ENCODE data around the gene IDH3B. TPM values are rescaled to one million over a fixed set of nuclear protein-coding genes. Genes with fewer than 3 reads are reported as not detected.

The IDH3B gene
- total RNA-seq: 116 and 125 TPM in 2 replicates

DNA sequence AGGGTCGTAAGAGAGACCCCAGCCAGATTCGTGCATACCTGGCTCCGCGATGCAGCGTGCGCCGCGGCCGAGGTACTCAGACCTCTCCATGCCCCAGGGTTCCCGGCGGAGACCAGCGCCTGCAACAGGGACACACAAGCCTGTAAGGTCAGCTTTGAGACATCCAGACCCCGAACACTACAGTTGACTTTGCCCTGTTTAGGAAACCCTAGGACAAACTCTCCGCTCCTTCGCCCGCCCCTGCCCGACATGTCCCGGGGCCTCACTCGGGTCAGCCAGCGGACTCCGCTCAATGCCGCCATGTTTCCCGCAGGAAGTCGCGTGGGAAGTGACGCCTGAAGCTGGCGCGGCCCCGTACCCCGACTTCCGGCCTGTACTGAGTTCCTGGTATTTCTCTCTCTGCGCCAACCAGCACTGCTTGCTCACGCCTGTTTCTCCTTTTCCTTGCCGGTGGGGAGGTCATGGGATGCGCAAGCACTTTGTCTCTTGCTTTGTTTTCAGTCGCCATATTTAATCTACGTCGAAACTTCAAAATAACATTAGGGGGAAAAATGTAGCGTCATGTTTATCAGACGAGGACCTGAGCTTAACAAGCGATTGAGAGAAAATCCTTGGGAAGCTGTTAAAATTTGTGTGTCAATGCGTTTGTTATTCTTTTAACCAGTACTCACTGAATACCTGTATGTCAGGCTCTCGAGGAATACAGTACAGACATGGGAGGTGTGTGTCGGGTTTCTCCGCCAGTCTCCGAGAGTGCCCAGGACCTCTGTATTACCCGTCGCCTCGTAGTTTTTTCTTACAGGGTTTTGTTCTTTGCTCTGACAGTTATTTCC lies at the start of gene IDH3B:
Gene IDH3B (minus strand): TSS at position 330 of the 833 bp plus-strand sequence. CDS start 28 bp downstream, at position 302.
- Mint-ChIP-seq H3K36me3 (ENCODE audit: low read depth) (peaks cover 30% of the 10 kb centered on the region), H3K27me3 (ENCODE audit: insufficient read depth) (peaks cover 6% of the 10 kb centered on the region), H3K4me3 (peak within 1 kb of the TSS; percentile 89), H3K27ac (peak within 1 kb of the TSS; percentile 97), H3K4me1 (ENCODE audit: low read depth) (peaks cover 17% of the 10 kb centered on the region), H3K9me3 (no peaks in the 10 kb centered on the region)
- intact Hi-C loops (cut with micrococcal nuclease): loop anchor here (1.0 kb wide), 1 partner anchor 12 kb away; the partner anchor contains the start of gene NOP56
- DNase-seq (ENCODE audit: low spot score): peak; percentile 91

DNA sequence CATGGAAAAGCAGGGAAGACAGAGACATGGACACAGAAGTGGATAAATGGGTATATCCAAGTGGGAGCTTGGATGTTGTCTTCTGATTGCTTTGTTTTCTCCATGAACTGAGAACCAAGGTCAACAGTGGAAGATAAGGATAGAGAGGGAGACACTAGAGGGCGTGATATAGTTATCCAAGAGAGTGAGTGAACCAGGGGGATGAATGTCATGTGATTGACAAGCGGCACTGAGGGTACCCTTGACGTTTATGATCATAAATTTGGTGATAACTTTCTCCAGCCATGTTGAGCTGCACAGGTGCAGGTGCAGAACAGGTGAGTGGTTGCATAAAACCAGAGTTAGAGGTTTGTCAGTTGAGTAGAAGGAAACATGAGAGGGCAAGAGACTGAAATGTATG lies 49.3 kb upstream of the IDH3B start:
- Mint-ChIP-seq H3K27ac (no peak overlapping the region), H3K4me3 (no peak overlapping the region), H3K36me3 (ENCODE audit: low read depth) (peaks cover 4% of the 10 kb centered on the region), H3K4me1 (ENCODE audit: low read depth) (no peaks in the 10 kb centered on the region), H3K9me3 (no peaks in the 10 kb centered on the region), H3K27me3 (ENCODE audit: insufficient read depth) (peaks cover 4% of the 10 kb centered on the region)
- intact Hi-C loops (cut with micrococcal nuclease): loop anchor here (1.0 to 10.0 kb wide), 2 partner anchors 30 to 142 kb away; no protein-coding TSS in a partner anchor
- DNase-seq (ENCODE audit: low spot score): no peak

DNA sequence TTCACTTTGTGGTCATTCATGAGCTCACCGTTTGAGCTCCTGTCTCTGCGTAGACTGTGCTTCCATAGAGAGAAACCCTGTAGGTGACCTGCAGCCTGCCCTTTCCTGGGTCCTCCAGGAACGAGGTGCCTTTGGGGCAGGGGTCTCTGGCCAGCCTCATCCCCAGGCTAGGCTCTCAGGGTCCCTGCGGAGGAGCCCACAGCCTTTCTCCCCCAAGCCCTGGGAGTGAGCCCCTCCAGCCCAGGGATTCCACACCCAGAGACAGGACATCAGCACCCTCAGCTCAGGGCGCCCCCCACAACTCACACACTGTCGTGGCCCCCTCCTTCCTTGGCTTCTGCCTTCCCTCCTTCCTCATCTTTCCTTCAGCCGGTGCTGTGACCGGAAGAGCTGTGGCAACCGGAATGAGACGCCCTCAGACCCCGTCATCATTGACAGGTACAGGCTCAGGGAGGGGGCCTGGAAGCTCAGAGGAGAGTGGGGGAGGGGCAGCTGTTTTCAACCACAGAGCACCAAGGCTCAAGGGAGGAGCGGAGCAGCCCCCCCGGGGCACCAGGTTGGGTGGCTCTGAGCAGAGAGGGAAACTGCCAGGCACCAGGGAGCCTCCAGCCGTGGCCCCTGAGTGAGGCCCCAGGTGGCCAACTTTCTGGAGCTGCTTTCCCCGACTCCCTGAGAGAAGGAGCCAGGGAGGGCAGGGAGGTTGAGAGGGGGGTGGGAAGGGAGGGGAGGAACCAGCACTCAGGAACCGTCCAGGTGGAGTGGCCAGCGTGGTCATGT lies 45.4 kb upstream of the IDH3B start:
- Mint-ChIP-seq H3K27ac (no peak overlapping the region), H3K4me1 (ENCODE audit: low read depth) (peaks cover 16% of the 10 kb centered on the region), H3K27me3 (ENCODE audit: insufficient read depth) (peaks cover 2% of the 10 kb centered on the region), H3K4me3 (no peak overlapping the region), H3K36me3 (ENCODE audit: low read depth) (no peaks in the 10 kb centered on the region), H3K9me3 (no peaks in the 10 kb centered on the region)
- intact Hi-C loops (cut with micrococcal nuclease): no loop called here
- DNase-seq (ENCODE audit: low spot score): no peak

DNA sequence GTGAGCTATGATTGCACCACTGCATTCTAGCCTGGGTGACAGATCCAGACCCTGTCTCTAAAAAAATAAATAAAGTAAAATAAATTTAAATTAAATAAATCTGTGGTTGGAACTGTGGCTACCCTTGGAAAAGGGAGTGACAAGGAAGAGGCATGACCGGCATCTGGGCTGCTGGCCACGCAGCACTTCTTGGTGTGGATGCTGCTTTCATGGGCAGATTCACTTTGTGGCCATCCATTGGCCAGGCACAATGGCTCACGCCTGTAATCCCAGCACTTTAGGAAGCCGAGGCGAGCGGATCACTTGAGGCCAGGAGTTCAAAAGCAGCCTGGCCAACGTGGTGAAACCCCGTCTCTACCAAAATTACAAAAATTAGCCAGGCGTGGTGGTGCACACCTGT lies 44.6 kb upstream of the IDH3B start:
- no peak overlapping the region for H3K4me3 Mint-ChIP-seq

DNA sequence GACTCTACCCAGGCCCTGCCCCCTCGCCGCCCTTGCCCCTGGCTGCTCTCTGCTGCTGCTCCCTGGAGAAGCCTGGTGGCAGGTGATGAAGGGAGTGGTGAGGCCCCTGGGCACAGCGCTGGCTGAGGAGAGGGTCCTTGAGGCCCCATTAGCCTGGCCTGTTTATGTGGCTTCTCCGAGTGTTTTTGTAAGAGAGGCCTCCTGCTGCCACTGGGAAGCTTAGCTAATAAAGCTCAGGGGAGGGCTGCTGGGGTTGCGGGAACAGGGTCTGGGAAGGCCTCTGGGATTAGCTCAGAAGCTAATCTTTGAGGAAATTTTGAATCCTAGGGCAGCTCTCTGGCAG lies 44.0 kb upstream of the IDH3B start:
- Mint-ChIP-seq H3K36me3 (ENCODE audit: low read depth) (no peaks in the 10 kb centered on the region), H3K4me3 (no peak overlapping the region), H3K27me3 (ENCODE audit: insufficient read depth) (no peaks in the 10 kb centered on the region), H3K9me3 (no peaks in the 10 kb centered on the region), H3K4me1 (ENCODE audit: low read depth) (peaks cover 16% of the 10 kb centered on the region), H3K27ac (no peak overlapping the region)
- no peak for DNase-seq (ENCODE audit: low spot score)
- intact Hi-C loops (cut with micrococcal nuclease): no loop called here

More for the DNA sequence above, 44.6 kb upstream of the IDH3B start:
- intact Hi-C loops (cut with micrococcal nuclease): no loop called here
- H3K9me3 Mint-ChIP-seq: no peaks in the 10 kb centered on the region
- H3K36me3 Mint-ChIP-seq (ENCODE audit: low read depth): no peaks in the 10 kb centered on the region
- no peaks in the 10 kb centered on the region for H3K27me3 Mint-ChIP-seq (ENCODE audit: insufficient read depth)
- peaks cover 16% of the 10 kb centered on the region for H3K4me1 Mint-ChIP-seq (ENCODE audit: low read depth)
- no peak overlapping the region for H3K27ac Mint-ChIP-seq
- no peak for DNase-seq (ENCODE audit: low spot score)

DNA sequence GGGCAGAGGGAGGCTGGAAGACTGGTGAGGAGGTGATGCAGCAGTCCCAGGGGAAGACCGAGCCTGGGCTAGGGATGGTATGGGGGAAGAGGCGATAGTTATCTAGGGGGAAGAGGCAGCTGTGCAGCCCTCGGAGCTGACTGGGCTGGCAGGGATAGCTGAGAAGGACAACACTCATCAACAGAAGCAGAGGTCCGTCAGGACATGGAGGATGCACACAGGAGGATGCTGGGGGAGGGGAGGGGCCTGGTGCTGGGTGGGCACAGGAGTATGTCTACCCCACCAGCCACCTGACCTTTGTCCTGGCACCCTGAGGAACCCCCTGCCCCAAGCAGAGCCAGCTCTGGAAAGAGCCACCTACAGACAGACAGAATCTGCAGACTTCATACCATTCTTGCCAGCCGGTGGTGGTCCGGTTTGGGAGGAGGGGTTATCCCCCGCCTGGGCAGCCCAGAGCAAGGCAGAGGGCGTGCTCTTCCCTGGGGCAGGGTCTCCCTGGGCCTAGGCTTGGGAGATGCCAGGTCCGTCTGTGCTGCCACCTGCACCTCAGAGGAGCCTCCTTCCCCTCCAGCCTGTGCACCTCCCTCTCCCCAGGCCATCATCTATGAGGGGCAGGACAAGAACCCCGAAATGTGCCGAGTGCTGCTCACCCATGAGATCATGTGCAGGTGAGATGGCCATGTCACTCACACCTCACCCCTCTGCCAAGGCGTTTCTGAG lies 43.5 kb upstream of the IDH3B start:
- H3K27me3 Mint-ChIP-seq (ENCODE audit: insufficient read depth): no peaks in the 10 kb centered on the region
- DNase-seq (ENCODE audit: low spot score): no peak

DNA sequence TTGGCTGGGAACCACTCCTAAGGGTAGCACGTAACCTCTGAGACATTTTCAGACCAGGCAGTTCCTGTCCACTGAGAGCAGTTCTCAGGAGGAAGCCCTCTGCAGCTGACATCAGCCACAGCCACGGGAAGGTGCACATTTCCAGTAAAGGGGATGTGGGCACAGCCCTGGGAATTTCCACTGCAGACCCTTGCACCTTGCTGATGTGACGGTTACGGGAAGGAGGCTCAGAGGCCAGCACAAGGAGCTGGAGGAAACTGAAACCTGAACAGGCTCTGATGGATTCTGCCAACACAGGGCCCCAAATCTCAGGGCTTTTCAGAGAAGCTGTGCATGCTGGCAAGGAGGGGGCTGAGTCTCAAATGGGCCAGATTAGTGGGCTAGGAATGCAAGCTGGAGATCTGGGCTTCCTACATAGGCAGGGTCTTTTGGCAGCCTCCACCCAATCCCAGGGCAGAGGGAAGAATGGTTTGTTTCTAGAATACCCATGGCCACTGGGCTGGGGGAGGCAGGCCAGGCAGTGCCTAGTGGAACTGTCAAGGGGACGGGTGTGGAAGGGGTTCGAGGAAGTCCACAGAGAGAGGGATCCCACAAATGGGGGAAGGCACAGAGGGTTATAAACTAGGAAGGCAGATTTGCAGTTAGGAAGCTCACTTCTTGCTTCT lies 42.8 kb upstream of the IDH3B start:
- H3K27me3 Mint-ChIP-seq (ENCODE audit: insufficient read depth): no peaks in the 10 kb centered on the region
- no peaks in the 10 kb centered on the region for H3K36me3 Mint-ChIP-seq (ENCODE audit: low read depth)
- DNase-seq (ENCODE audit: low spot score): no peak
- peaks cover 16% of the 10 kb centered on the region for H3K4me1 Mint-ChIP-seq (ENCODE audit: low read depth)
- H3K4me3 Mint-ChIP-seq: no peak overlapping the region
- intact Hi-C loops (cut with micrococcal nuclease): no loop called here
- peak overlapping the region; percentile 42 for H3K27ac Mint-ChIP-seq
- no peaks in the 10 kb centered on the region for H3K9me3 Mint-ChIP-seq

More for the DNA sequence above, 43.5 kb upstream of the IDH3B start:
- H3K27ac Mint-ChIP-seq: peak overlapping the region; percentile 42
- intact Hi-C loops (cut with micrococcal nuclease): no loop called here
- H3K36me3 Mint-ChIP-seq (ENCODE audit: low read depth): no peaks in the 10 kb centered on the region
- H3K9me3 Mint-ChIP-seq: no peaks in the 10 kb centered on the region
- no peak overlapping the region for H3K4me3 Mint-ChIP-seq
- peaks cover 16% of the 10 kb centered on the region for H3K4me1 Mint-ChIP-seq (ENCODE audit: low read depth)

DNA sequence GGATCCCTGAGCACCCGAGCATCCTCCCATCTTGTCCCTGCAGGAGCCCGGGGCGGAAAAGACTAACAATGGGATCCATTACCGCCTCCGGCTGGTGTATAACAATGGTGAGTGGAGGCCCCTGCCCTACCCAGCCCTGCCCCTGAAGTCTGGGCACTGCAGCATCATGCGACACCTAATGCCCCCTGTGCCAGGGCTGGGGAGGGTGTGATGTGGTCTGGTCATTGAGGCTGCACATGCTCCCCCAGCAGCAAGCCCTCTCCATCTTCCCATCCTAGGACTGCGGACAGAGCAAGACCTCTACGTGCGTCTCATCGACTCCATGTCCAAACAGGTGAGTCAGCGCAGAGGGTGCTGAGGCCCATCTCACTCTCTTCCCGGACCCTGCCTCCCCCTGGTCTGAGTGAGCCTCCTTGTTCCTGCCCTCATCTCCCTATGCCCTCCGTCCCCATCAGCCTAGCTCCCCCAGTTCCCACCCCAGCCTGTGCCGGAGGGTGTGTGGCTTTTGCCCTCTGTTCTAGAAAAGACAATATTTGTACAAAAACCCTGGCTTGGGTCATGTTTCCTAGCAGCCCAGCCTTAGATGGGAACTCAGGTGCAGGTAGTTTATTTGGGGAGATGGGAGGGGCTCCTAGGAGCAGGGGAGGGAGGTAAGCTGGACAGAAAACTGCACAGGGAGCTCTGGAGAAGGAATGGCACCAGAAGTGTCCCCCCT lies 42.1 kb upstream of the IDH3B start:
- Mint-ChIP-seq H3K4me1 (ENCODE audit: low read depth) (peaks cover 16% of the 10 kb centered on the region), H3K27me3 (ENCODE audit: insufficient read depth) (no peaks in the 10 kb centered on the region), H3K27ac (no peak overlapping the region), H3K36me3 (ENCODE audit: low read depth) (no peaks in the 10 kb centered on the region), H3K9me3 (no peaks in the 10 kb centered on the region), H3K4me3 (no peak overlapping the region)
- DNase-seq (ENCODE audit: low spot score): no peak
- intact Hi-C loops (cut with micrococcal nuclease): no loop called here

DNA sequence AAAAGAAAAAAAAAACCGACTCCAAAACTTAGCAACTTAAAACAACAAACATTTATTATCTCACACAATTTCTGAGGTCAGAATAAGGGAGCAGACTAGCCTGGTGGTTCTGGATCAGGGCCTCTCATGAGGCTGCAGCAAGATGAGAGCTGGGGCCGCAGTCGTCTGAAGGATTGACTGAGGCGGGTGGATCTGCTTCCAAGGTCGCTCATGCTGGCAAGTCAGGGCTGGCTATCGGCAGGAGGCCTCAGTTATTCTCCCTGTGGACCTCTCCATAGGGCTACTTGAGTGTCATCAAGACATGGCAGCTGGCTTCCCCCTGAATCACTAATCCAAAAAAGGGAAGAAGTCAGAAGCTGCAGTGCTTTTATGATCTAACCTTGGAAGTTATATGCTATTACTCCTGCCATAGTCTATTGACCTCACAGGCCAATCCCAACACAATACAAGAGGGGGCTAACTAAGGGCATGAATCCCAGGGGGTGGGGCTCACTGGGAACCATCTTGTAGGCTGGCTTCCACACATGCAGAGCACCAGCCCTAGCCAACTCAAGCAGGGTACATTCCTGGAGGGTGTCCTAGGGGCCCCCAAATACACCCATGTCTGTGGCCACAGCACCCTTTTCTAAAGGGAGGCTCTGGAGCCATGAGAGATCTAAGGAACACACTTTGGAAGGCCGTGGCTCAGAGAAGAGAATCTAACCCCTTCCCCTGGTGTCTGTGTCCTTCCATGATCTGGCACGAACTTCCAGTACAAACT lies 39.9 kb upstream of the IDH3B start:
- Mint-ChIP-seq H3K27ac (no peak overlapping the region), H3K4me3 (no peak overlapping the region)
- no peak for DNase-seq (ENCODE audit: low spot score)

DNA sequence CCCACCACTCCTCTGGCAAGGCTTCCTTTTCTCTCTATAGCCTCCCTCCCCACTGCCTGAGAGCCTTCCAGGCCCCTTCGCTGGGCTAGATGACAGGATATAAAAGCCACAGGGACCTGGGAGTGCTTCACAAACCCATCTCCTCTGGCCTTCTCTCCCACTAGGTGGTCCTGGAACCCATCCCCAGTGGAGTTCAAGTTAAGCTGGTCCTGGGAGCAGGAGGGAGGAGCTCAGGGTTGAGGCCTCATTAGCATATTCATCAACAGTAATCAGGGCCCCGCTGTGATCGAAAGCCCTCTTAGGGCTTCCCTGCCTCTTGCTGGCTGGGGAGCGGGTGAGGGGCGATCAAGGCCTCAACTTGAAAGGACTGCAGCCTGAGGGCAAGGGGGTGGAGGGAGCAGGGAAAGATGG lies 37.7 kb upstream of the IDH3B start:
- no peaks in the 10 kb centered on the region for H3K9me3 Mint-ChIP-seq
- intact Hi-C loops (cut with micrococcal nuclease): no loop called here
- H3K27ac Mint-ChIP-seq: no peak overlapping the region
- H3K27me3 Mint-ChIP-seq (ENCODE audit: insufficient read depth): peaks cover 5% of the 10 kb centered on the region
- H3K4me1 Mint-ChIP-seq (ENCODE audit: low read depth): peaks cover 7% of the 10 kb centered on the region
- no peaks in the 10 kb centered on the region for H3K36me3 Mint-ChIP-seq (ENCODE audit: low read depth)
- DNase-seq (ENCODE audit: low spot score): no peak
- no peak overlapping the region for H3K4me3 Mint-ChIP-seq

More for the DNA sequence above, 39.9 kb upstream of the IDH3B start:
- Mint-ChIP-seq H3K4me1 (ENCODE audit: low read depth) (peaks cover 16% of the 10 kb centered on the region), H3K27me3 (ENCODE audit: insufficient read depth) (peaks cover 3% of the 10 kb centered on the region), H3K36me3 (ENCODE audit: low read depth) (no peaks in the 10 kb centered on the region), H3K9me3 (no peaks in the 10 kb centered on the region)
- intact Hi-C loops (cut with micrococcal nuclease): no loop called here

DNA sequence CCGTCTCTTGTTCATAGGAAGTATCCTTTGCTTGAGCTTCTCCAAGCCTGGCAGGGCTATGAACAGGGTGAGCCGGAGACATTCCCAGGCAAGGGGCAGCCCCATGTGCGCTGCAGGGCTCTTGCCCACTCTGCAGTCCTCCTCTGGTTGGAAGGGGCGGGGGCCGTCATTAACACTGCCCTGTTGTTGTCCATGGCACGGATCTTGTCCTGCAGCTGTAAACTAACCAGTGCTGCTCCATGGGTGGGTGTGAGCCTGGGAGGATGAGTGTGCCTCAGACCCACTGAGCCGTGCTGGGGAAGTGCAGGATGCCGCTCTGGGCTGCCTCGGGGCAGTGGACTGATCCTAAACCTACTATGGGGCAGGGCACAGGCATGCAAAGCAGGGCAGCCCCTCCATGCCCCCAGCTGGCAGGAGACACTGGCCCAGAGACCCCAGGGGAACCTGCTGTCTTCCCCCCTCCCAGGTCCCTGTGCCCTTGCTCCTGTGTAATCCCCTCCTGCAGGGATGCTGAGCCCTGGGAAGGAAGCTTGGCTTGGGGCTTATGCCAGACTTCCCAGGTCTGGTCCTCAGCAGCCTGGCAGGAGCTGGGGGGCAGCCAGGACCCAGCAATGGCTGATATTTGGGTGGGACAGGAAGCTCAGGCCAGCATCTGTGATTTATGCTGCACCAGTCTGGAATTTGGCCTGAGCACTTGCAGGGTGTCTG lies 37.1 kb upstream of the IDH3B start:
- intact Hi-C loops (cut with micrococcal nuclease): no loop called here
- DNase-seq (ENCODE audit: low spot score): no peak
- no peaks in the 10 kb centered on the region for H3K36me3 Mint-ChIP-seq (ENCODE audit: low read depth)
- H3K4me1 Mint-ChIP-seq (ENCODE audit: low read depth): peaks cover 1% of the 10 kb centered on the region
- peaks cover 9% of the 10 kb centered on the region for H3K27me3 Mint-ChIP-seq (ENCODE audit: insufficient read depth)
- no peak overlapping the region for H3K27ac Mint-ChIP-seq
- H3K9me3 Mint-ChIP-seq: no peaks in the 10 kb centered on the region
- no peak overlapping the region for H3K4me3 Mint-ChIP-seq
